Adrenal gland (tissue), 5 donors: Measurements from ENCODE around the gene MYMX.

Experiments used
- CTCF ChIP-seq, 6 experiments: fragments of 450-650 bp in 4 of 6; fragments of 200-600 bp in 2 of 6; sonication (generic) in 1 of 6; IDR thresholded peaks; 1 replicate in 5 of 6; 2 replicates in 1 of 6; pipeline versions ENCODE4 v1.5.1 to v1.8.0; 2016 to 2021; ENCODE audit warnings: antibody characterized with exemption in 6 of 6, mild to moderate bottlenecking in 2 of 6, moderate library complexity in 1 of 6
- POLR2A ChIP-seq, 2 donors: fragments of 450-650 bp; IDR thresholded peaks; one replicate each; pipeline ENCODE4 v1.6.1; 2017; ENCODE audit warnings: antibody characterized with exemption in 2 of 2, mild to moderate bottlenecking in 2 of 2, moderate library complexity in 1 of 2
- donor health status: DM: no; HTN: no; CAD: no.

- TF ChIP-seq CTCF (IDR thresholded peaks at IDR 0.05) (no peak), POLR2A (IDR thresholded peaks at IDR 0.05) (no peak)
These were observed 13.4 kb downstream of the MYMX start for GRCh38 chr6:44230034-44230675.
